Skeletal muscle satellite cell (primary cell): ENCODE measurements around the gene SMYD2.

Experiments
- H3K27me3 ChIP-seq: 2 replicates; pipeline ENCODE4 v1.7.0; 2013; ENCODE audit warnings: low read length; ENCODE audit not compliant: control insufficient read depth, insufficient read depth
- H3K36me3 ChIP-seq: 2 replicates; pipeline ENCODE4 v1.7.0; 2013; ENCODE audit warnings: mild to moderate bottlenecking, control low read depth, low read length; ENCODE audit not compliant: insufficient read depth
- H3K4me1 ChIP-seq: 2 replicates; pipeline ENCODE4 v1.7.0; 2013; ENCODE audit warnings: low read length; ENCODE audit not compliant: control insufficient read depth, insufficient read depth
- H3K4me2 ChIP-seq: 2 replicates; pipeline ENCODE4 v1.7.0; 2013; ENCODE audit warnings: mild to moderate bottlenecking, low read length
- H3K4me3 ChIP-seq: 2 replicates; pipeline ENCODE4 v1.7.0; 2013; ENCODE audit warnings: low read length
- H3K9ac ChIP-seq: 2 replicates; pipeline ENCODE4 v1.7.0; 2013; ENCODE audit warnings: mild to moderate bottlenecking, low read depth, low read length, moderate library complexity
- H3K9me3 ChIP-seq: replicated peaks from 2 replicates; pipeline ENCODE4 v1.7.0; 2013; ENCODE audit warnings: mild to moderate bottlenecking, control low read depth, low read length

The SMYD2 gene

GRCh38 chr1:214386333-214386732 is 105.4 kb downstream of the SMYD2 start:
- Histone ChIP-seq H3K27me3 (no peaks in the 10 kb centered on the region), H3K9ac (peak overlapping the region; percentile 45), H3K4me3 (no peak overlapping the region), H3K4me2 (peak overlapping the region; percentile 31), H3K9me3 (no peaks in the 10 kb centered on the region), H3K4me1 (peaks cover 14% of the 10 kb centered on the region), H3K36me3 (peaks cover 73% of the 10 kb centered on the region)
